NCI-H69 (cell line): ENCODE results near the gene ABTB1.
A peak's percentile ranks its signal among the peaks of the same experiment; 100 is the strongest.

Experiments
- DNase-seq: peaks from one replicate; lab custom pipeline; 2025; lab: John Stamatoyannopoulos, UW

ABTB1 gene

DNA sequence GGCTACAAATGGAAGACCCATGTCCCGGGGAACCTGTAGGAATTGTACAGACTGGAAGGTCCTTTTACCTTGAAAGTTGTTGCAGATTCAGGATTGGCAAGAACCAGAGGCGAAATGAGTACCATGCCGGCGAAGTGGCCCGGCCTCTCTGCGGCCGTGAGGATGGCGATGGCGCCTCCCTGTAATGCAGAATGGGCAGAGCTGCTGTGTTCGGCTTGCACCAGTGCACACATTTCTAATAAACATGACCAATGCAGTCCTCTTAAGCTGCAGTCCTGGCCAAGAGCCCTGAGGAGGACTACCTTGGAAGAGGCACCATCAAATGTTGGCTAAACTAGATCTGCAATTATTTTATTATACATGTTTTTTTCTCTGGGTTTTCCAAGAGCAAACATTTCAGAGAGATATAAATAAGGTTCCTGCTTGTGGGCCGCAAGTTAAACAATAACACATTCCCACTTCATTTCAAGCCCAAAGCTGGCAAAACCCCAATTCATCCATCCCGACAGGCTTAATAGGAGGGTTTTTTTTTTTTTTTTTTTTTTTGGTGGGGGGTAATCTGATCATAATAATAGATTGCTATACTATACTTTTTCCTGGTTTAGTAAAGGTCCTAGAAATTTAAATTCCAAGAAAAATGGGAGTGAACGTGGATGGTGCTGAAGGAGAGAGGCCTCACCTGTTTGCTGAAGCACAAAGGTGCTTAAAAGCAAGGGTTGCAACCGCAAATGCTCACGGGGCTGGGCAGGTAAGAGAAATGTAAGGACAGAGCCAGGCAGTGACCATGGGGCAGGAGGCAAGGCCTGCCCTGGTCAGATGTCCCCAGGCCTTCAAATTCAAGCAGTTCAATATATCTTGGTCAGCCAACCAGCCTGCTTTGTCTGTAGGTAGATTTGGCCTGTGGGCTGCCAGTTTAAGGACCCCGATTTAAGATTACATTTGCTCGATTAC, 48.5 kb downstream of the ABTB1 start:
- no peak for DNase-seq

DNA sequence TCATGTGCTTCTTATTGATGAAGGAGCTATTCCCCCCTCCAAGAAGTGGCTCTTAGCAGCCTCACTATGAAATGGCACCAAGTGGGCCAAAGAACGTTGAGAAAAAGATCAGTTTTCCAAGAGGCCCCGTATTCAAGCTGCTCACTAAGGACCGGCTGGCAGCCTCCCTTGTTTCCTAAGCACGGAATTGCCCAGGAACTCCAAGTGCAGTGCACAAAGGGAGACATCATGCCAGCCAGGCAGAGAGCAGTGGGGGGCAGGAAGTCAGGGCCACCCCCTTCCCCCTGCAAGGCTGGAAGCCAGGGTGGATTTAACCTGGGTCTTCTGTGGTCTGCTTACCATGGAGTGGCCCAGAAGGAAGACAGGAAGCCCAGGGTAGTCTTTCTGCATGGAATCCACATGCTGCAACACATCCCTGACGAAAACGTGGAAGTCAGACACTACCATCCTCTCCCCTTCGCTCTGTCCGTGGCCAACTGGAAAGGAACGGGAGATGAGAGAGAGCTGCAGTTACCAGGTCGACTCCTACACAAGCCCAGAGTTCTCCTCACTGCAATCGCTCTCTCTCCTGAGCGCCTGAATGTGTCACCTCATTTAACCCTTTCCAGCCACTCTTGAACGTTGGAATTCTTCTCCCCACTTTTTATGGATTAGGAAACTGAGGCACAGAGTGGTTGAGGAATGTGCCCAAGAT, 49.5 kb downstream of the ABTB1 start:
- peak; percentile 15 for DNase-seq

DNA sequence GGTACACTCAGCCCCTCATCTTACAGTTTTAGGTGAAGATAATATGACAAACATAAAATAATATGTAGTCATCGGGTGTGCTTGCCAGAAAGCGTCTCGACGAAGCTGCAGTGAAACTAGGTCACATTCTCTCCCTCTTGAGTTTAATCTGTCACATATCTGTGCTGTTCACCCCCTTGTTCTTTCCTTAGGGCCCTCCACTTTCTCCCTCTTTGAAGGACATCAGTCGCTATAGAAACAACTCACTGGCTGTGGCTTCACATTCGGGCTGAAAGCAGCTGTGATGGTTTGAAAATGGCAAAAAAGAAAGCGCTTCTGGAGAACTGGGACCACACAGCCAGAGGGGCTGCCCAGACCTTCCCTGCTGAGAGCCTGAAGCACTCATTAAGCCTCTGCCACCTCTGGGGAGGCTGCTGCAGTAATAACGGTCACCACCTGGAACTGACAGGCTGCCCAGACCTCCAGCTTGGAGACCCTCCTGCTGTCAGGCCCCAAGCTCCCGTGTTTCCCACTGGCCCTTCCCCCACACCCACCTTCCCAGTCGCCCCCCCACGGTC, 50.3 kb downstream of the ABTB1 start:
- peak; percentile 79 for DNase-seq

DNA sequence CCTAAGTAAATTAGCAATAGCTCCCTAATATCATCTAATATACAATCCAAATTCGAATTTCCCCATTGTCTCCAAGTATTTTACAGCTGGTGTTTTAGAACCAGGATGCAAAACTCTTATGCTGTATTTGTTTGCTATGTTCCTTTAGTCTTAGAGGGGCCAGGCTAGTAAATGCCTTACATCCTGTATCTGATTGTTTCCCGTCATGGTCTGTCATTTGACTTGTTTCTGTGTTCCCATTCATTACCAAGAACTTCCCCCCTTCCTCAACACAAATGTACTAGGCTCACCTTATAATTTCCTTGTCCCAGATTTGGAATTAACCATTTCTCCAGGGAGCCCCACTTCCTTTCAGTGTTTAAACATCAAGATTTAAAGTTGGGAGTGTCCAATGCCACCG, 54.1 kb downstream of the ABTB1 start:
- peak; percentile 10 for DNase-seq

DNA sequence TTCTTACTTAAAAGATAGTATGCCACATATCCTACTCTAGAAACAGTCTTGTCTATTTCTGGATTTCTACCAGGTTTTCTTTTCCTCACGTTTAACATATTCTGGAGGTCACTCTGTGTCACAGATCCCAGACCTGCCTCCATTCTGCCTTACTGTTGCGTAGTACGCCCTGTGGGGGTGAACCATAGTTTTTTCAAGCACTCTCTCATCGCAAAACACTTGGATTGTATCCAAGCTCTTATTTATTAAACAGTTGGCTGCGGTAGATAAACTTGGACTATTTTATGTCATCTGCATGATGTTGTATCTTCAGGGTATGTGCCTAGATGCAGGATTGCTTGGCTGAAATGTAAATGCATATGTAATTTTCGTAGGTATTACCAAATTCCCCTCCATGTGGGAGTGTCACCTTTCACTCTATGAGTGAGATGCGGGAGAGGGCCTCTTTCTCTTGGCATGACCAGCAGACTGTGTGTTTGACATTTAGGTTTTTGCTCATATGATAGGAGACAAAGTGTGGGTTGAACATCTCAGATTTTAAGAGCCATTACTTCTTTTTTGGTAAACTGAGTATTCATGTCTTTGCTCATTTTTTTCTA, 55.8 kb downstream of the ABTB1 start:
- no peak for DNase-seq

DNA sequence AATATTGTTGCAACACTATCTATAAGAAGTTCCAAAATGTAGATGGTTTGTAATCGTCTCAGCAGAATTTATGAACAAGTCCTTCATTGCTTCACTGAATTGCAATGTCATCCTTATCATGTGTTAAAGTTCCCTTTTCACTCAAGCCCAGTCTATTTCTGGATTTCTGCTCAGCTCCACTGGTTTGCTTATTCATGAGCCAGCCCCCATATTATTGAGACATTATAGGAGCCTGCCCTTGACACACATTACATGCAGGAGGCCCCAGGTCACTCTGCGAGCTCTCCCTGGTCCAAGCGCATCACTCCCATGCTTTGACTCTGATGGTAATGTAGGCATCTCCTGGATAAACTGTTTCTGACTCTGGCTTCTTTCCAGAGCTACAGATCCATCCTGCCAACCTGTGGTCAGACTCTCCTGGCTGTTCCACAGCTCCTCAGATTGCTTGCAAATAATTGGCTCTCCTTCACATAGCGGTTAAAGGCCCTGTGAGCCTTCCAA, 56.9 kb downstream of the ABTB1 start:
- no peak for DNase-seq

DNA sequence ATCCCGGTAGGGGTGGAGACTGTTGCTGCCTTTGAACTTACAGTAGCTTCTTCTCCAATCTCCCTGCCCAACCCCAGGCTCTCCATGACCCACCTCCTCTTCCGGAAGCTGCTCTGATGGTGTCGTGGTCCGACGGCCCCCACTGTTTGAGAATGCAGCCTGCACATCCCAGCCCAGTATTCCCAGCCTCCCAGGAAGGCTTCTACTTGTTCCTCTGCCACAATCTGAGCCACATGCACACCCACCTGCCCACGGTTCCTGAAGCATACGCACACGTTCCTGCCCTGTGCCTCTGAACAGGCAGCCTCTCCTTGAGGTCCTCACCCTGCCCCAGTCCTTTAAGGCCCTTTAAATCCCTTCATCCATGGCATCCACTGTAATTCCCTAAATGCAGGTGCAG, 57.4 kb downstream of the ABTB1 start:
- no peak for DNase-seq
